Stomach (tissue), 4 donors: ENCODE data around the gene FAM177A1.

ENCODE experiments used
- CTCF ChIP-seq, 7 experiments: fragments of 450-650 bp in 4 of 7; fragments of 200-600 bp in 3 of 7; sonication (generic) in 3 of 7; IDR thresholded peaks; one replicate each; pipeline ENCODE4 v1.5.1; 2016 to 2019; ENCODE audit warnings: antibody characterized with exemption in 7 of 7, control low read depth in 2 of 7, mild to moderate bottlenecking in 1 of 7
- POLR2A ChIP-seq, 4 donors: fragments of 450-650 bp; IDR thresholded peaks; one replicate each; pipeline ENCODE4 v1.6.1; 2016; ENCODE audit warnings: antibody characterized with exemption in 4 of 4, control low read depth in 2 of 4, mild to moderate bottlenecking in 1 of 4, moderate library complexity in 1 of 4
- POLR2AphosphoS5 ChIP-seq, 3 donors: sonication (generic); formaldehyde crosslinking; IDR thresholded peaks; one replicate each; pipeline ENCODE4 v1.6.1; 2016; ENCODE audit warnings: antibody characterized with exemption in 3 of 3

GRCh38 chr14:35051796-35052195, 5.7 kb downstream of the FAM177A1 start:
- no peak for TF ChIP-seq CTCF (IDR thresholded peaks at IDR 0.05)
- TF ChIP-seq POLR2A (IDR thresholded peaks at IDR 0.05), result no peak
- no peak for TF ChIP-seq POLR2AphosphoS5 (IDR thresholded peaks at IDR 0.05)
